HG03045 (cell line): ENCODE measurements around the gene VASH2.

Experiments
- ATAC-seq: cut with Tn5 transposase; IDR thresholded peaks from one replicate; pipeline ENCODE4 v1.9.1; 2021; ENCODE audit warnings: mild to moderate bottlenecking, moderate library complexity; ENCODE audit not compliant: unreplicated experiment

Gene VASH2

GRCh38 chr1:212928323-212929291 is 21.7 kb upstream of the VASH2 start:
- peak; percentile 72 for ATAC-seq

GRCh38 chr1:212930986-212931678 is 19.2 kb upstream of the VASH2 start:
- ATAC-seq = peak; percentile 43

GRCh38 chr1:212933815-212934471 is 16.4 kb upstream of the VASH2 start:
- ATAC-seq = no peak

DNA sequence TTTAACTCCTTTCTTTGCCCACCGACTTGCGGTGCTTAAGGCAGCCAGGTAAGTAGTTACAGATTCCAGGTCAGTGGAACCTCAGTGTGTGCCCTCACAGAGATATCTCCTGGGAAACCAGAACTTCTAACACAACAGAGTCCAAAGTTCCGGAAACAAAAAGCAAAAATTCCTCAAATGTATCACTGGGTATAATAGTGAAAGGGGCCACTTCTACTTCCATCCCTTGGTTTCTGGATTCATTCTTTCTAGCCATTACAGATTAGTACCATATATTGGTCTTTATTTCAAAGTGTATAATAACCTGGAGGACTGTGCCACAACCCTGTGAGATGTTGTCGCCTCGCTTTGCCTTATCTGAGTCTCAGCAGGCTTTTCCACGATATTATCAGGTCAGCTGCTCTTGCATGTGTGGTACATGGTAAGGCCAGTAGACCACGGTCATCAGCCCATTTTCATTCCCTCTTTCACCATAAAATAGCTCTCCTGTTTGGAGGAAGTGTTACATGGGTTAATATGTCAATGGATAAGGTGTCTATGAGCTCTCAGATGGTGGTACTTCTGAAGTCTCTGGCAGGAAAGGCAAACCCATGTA is 14.9 kb upstream of the VASH2 start:
- no peak for ATAC-seq

DNA sequence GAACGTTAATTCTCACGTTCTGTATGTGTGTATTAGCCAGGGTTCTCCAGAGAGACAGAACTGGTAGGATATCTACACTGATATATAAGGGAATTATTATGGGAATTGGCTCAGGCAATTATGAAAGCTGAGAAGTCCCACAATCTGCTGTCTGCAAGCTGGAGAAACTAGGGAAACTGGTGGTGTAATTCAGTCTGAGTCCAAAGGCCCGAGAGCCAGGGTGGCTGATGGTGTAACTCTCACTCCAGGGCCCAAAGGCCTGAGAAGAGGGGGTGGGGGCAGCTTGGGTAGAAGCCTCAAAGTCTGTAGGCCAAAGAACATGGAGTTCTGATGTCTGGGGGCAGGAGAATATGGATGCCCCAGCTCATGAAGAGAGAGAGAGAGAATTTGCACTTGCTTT is 13.3 kb upstream of the VASH2 start:
- no peak for ATAC-seq

- ATAC-seq = no peak
Observed at GRCh38 chr1:212938846-212939245, 11.5 kb upstream of the VASH2 start.

DNA sequence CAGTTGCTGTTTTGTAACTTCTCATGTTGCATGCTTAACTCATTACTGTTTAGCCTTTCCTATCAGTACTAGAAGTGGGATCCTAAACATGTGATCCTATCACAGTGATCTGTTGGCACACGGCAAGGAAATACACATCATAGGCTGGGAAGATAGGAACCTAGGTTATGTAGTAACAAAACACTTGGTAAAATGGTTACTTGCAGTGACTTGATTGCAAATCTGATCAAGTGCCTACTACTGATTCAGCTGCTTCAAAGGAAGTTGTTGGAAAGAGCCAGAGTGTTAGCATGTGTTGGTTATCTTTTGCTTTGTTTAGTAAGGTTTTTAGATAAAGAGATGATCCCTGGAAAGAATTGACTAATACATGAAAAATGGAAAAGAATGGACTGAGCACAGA is 8.9 kb upstream of the VASH2 start:
- ATAC-seq = no peak

GRCh38 chr1:212942679-212943392 is 7.5 kb upstream of the VASH2 start:
- no peak for ATAC-seq

DNA sequence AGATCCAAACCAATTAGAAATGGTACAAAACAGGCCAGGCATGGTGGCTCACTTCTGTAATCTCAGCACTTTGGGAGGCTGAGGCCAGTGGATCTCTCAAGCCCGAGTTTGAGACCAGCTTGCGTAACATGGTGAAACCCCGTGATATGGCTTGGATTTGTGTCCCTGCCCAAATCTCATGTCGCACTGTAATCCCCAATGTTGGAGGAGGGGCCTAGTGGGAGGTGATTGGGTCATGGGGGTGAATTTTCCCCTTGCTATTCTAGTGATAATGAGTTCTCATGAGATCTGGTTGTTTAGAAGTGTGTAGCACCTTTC is 7.0 kb upstream of the VASH2 start:
- ATAC-seq = no peak

DNA sequence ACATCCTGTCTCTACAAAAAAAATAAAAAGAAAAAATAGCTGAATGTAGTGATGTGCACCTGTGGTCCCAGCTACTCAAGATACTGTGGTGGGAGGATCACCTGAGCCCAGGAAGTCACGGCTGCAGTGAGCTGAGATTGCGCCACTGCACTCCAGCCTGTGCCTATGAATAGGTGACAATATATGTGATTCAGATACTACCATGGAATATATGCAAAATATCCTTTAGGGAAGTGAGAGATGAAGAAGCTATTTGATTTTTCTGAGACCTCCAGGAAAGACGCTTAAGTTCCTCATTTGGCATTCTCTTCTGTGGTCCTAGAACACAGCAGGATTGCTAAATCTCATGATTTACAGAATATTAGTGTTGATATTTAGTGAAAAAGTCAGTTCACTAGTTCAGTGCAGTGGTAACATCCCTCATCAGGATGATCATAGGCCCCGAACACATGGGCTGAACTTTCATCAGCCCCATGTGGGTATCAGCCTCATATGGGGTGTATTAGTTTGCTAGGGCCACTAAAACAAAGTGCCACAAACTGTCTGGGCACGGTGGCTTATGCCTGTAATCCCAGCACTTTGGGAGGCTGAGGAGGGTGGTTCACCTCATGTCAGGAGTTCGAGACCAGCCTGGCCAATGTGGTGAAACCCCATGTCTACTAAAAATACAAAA is 6.0 kb upstream of the VASH2 start:
- ATAC-seq = no peak

- no peak for ATAC-seq
Observed at GRCh38 chr1:212945056-212945455, 5.3 kb upstream of the VASH2 start.

GRCh38 chr1:212945463-212946160 is 4.7 kb upstream of the VASH2 start:
- ATAC-seq = no peak

DNA sequence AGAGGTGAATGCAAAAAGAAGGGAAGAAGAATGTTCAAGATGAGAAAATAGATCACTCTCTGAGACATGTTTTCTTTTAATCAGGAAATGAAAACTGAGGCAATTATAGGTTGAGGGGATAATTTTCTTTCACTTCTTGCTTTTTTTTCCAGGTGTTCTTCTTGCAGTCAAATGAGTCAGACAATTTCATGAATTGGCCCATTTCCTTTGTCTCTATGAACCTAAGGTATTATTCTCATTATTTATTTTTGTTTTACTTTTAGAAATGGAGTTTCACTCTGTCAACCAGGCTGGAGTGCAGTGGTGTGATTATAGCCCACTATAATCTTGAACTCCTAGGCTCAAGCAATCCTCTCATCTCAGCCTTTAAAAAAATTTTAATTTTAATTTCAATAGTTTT is 3.5 kb upstream of the VASH2 start:
- no peak for ATAC-seq

DNA sequence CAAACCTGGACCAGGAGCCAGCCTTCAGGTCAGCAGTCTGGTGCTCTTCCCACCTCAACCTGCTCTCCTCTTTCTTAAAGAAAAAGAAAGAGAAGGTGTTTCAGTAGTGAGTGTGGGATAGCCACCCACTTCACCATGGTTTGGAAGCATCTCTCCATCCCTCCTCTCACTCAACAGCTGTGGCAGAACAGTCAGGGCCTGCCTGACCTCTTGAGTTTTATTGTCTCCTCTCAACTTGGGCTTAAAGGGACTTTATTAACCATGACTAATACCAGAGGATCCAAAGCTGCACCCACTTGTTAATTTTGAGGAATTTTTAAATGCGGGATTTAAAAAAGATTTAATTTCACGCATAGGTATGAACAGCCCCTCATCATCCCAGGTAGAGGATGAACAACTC is 570 bp upstream of the VASH2 start:
- no peak for ATAC-seq

DNA sequence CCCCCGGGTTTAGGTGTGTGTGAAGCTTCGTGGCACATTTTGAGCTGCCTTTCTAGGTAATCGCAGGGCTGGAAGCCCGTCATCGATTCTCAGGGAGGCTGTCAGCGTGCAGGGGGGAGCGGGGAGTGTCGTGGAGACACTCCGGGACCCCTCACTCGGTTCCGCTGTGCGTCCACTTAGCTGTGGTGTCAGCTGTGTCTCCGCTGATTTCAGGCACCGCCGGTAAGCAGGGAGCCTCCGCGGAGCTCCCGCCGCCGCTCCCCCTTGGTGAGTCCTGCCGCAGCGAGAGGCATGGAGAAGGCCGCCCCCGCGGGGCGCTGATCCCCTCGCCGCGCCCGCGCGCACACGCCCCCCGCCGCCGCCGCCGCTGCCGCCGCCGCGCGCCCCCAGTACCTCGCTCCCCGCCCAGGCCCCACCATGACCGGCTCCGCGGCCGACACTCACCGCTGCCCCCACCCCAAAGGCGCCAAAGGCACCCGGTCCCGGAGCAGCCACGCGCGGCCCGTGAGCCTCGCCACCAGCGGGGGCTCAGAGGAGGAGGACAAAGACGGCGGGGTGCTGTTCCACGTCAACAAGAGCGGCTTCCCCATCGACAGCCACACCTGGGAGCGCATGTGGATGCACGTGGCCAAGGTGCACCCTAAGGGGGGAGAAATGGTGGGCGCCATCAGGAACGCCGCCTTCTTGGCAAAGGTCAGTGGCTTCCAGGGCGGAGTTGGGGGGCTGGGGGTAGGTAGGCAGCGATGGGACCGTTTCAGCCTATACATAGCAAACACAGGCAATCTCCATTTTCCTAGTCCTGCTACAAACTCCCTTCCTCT is 995 bp downstream of the VASH2 start:
- ATAC-seq = no peak

DNA sequence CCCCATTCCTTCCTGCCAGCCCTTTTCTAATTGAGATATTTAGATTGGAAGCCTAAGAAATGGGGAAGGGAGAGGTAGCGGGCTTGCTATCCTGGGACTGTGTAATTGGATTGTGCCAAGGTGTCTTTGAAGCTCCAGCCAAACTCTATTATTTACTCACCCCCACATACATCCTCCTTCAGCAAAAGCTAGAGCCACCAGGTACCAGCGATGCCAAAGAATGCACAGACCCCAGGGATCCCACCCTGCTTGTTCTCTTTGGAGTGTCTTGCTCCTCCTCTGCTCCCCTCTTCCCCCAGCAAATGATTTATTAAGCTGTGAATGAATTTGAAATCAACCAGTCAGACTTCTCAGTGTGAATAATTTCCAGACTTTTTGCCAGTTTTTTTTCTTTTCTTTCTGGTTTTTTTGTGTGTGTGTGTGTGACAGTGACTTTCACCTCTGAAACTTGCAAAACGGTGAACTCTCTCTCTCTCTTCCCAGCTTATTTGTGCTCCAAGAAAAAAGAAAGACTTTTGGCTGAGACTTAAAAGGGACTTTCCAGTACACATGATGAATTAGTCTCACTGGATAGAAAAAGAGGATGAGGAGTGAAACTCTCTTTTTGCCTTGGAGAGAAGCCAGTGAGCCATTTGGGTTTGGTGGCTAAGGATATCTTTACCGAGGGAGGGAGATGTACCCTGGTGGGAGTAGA is 1.8 kb downstream of the VASH2 start:
- ATAC-seq = no peak

- no peak for ATAC-seq
Observed at GRCh38 chr1:212952641-212952976, 2.3 kb downstream of the VASH2 start.

DNA sequence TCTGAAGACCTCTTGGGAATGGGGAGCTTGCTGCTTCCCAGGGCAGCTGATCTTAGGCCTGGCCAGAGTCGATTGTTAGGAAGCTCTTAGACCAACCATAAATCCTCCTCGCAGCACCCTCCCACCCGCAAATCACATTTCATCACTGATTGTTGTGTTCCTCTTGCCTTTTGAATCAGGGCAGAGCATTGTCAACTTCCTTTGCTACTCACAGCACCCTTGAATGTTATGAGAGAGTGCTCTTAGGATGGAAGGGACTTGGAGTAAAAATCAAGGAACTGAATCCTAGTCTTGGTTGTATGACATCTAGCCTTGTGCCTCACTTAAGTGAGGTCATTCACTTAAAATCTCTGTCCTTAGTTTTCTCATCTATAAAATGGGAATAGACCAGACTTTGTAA is 3.0 kb downstream of the VASH2 start:
- ATAC-seq = no peak
